ENCODE data around the gene SLC19A3. TPM values are rescaled to one million over a fixed set of nuclear protein-coding genes. Genes with fewer than 3 reads are reported as not detected.

Gene SLC19A3
- total RNA-seq, 2 donors from 2014 or later: 0.41 to 1.3 TPM

DNA sequence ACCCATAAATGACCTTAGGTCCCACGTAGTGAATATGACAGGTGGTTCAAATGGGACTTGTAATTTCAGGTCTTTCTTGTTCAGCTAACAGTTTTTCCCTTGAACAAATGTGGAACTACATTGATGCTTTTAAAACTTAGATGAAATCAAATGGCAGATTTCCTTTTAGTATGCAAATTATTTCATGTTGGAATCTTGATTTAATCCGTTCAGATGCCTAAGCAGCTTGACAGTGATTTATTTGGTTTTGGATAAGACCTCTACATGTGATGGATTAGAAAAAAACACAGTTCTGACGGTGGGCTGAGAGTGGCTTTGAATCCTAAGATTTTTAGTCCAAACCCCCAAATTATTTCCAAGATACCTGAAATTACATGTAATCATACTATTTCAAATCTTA lies 83.6 kb downstream of the SLC19A3 start:
- DNase-seq (ENCODE audit: low spot score): no peak
- Histone ChIP-seq H3K27me3 (replicated peaks; ENCODE audit: insufficient read depth) (no peaks in the 10 kb centered on the region), H3K36me3 (no peaks in the 10 kb centered on the region), H3K4me1 (replicated peaks) (no peaks in the 10 kb centered on the region), H3K27ac (no peak overlapping the region), H3K4me3 (no peak overlapping the region), H3K9me3 (no peaks in the 10 kb centered on the region)
- TF ChIP-seq, protein P1, sequence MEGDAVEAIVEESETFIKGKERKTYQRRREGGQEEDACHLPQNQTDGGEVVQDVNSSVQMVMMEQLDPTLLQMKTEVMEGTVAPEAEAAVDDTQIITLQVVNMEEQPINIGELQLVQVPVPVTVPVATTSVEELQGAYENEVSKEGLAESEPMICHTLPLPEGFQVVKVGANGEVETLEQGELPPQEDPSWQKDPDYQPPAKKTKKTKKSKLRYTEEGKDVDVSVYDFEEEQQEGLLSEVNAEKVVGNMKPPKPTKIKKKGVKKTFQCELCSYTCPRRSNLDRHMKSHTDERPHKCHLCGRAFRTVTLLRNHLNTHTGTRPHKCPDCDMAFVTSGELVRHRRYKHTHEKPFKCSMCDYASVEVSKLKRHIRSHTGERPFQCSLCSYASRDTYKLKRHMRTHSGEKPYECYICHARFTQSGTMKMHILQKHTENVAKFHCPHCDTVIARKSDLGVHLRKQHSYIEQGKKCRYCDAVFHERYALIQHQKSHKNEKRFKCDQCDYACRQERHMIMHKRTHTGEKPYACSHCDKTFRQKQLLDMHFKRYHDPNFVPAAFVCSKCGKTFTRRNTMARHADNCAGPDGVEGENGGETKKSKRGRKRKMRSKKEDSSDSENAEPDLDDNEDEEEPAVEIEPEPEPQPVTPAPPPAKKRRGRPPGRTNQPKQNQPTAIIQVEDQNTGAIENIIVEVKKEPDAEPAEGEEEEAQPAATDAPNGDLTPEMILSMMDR (IDR thresholded peaks at IDR 0.05): no peak
- TF ChIP-seq POLR2A (IDR thresholded peaks at IDR 0.05): no peak
- TF ChIP-seq POLR2AphosphoS5 (IDR thresholded peaks at IDR 0.05): no peak
- 54% methylated on average over 3 of the region's 3 CpGs for WGBS
- intact Hi-C loops (cut with DNase I): no loop called here

Small RNAs within 50 kb of the gene (small RNA-seq; reads per million reads assigned to genes)
- 0 reads per million in 2 donors for gene RNA5SP121

Other genes with a start within 250 kb of the SLC19A3 start
- gene AGFG1, start 245.9 kb downstream of the SLC19A3 start, total RNA-seq: 10 to 100 TPM; 40.3 to 73.7 TPM
- gene SCYGR2, start 119.1 kb downstream of the SLC19A3 start, total RNA-seq: not detected
- not detected for gene SCYGR3, start 103.2 kb downstream of the SLC19A3 start, total RNA-seq
- gene SCYGR4, start 100.5 kb downstream of the SLC19A3 start, total RNA-seq: not detected
- not detected for gene SCYGR5, start 51.2 kb downstream of the SLC19A3 start, total RNA-seq
- not detected for gene SCYGR6, start 6.7 kb upstream of the SLC19A3 start, total RNA-seq
- not detected for gene SCYGR7, start 10.3 kb upstream of the SLC19A3 start, total RNA-seq
- gene SCYGR8, start 27.9 kb upstream of the SLC19A3 start, total RNA-seq: not detected
- gene CCL20, start 95.8 kb upstream of the SLC19A3 start, total RNA-seq: 1 to 10 TPM in 1 of 2 donors, not detected in 1; 1.6 TPM
- gene DAW1, start 153.6 kb upstream of the SLC19A3 start, total RNA-seq: 1 to 10 TPM in 1 of 2 donors, not detected in 1; 3.0 TPM